Parathyroid adenoma (tissue), 2 donors: Measurements from ENCODE around the gene PTPN23.

ENCODE experiments used
- H2AFZ ChIP-seq: fragments of 300-600 bp; sonication (generic); one replicate; pipeline ENCODE4 v1.7.0; 2017; ENCODE audit warnings: antibody characterized with exemption, mild to moderate bottlenecking
- H3K27ac ChIP-seq: fragments of 300-600 bp; sonication (generic); one replicate; pipeline ENCODE4 v1.7.0; 2017
- H3K27me3 ChIP-seq: fragments of 300-600 bp; sonication (generic); one replicate; pipeline ENCODE4 v1.7.0; 2017; ENCODE audit warnings: low read length; ENCODE audit not compliant: control insufficient read depth, insufficient read depth
- H3K36me3 ChIP-seq: fragments of 300-600 bp; sonication (generic); one replicate; pipeline ENCODE4 v1.7.0; 2017; ENCODE audit warnings: low read length; ENCODE audit not compliant: control insufficient read depth, insufficient read depth
- H3K4me1 ChIP-seq: fragments of 300-600 bp; sonication (generic); one replicate; pipeline ENCODE4 v1.7.0; 2017; ENCODE audit warnings: control low read depth
- H3K4me2 ChIP-seq: fragments of 300-600 bp; sonication (generic); one replicate; pipeline ENCODE4 v1.7.0; 2017; ENCODE audit warnings: low read length
- H3K4me3 ChIP-seq: fragments of 300-600 bp; sonication (generic); one replicate; pipeline ENCODE4 v1.7.0; 2017; ENCODE audit warnings: low read depth, low read length
- H3K79me2 ChIP-seq: fragments of 300-600 bp; sonication (generic); one replicate; pipeline ENCODE4 v1.7.0; 2017; ENCODE audit warnings: control low read depth
- H3K9ac ChIP-seq: fragments of 300-600 bp; sonication (generic); one replicate; pipeline ENCODE4 v1.7.0; 2017; ENCODE audit warnings: mild to moderate bottlenecking
- H3K9me3 ChIP-seq: fragments of 300-600 bp; sonication (generic); one replicate; pipeline ENCODE4 v1.7.0; 2017; ENCODE audit warnings: low read length; ENCODE audit not compliant: control insufficient read depth
- TF ChIP-seq, protein P1 (sequence below): fragments of 300-600 bp; sonication (generic); IDR thresholded peaks from one replicate; pipeline ENCODE4 v1.7.0; 2017; ENCODE audit warnings: antibody characterized with exemption, mild to moderate bottlenecking
- donor health status: primary hyperparathyroidism.

Gene PTPN23

DNA sequence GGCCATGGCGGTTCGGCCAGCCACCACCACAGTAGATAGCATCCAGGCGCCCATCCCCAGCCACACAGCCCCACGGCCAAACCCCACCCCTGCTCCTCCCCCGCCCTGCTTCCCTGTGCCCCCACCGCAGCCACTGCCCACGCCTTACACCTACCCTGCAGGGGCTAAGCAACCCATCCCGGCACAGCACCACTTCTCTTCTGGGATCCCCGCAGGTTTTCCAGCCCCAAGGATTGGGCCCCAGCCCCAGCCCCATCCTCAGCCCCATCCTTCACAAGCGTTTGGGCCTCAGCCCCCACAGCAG lies 29.5 kb downstream of the PTPN23 start:
- TF ChIP-seq, protein P1, sequence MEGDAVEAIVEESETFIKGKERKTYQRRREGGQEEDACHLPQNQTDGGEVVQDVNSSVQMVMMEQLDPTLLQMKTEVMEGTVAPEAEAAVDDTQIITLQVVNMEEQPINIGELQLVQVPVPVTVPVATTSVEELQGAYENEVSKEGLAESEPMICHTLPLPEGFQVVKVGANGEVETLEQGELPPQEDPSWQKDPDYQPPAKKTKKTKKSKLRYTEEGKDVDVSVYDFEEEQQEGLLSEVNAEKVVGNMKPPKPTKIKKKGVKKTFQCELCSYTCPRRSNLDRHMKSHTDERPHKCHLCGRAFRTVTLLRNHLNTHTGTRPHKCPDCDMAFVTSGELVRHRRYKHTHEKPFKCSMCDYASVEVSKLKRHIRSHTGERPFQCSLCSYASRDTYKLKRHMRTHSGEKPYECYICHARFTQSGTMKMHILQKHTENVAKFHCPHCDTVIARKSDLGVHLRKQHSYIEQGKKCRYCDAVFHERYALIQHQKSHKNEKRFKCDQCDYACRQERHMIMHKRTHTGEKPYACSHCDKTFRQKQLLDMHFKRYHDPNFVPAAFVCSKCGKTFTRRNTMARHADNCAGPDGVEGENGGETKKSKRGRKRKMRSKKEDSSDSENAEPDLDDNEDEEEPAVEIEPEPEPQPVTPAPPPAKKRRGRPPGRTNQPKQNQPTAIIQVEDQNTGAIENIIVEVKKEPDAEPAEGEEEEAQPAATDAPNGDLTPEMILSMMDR: no peak

DNA sequence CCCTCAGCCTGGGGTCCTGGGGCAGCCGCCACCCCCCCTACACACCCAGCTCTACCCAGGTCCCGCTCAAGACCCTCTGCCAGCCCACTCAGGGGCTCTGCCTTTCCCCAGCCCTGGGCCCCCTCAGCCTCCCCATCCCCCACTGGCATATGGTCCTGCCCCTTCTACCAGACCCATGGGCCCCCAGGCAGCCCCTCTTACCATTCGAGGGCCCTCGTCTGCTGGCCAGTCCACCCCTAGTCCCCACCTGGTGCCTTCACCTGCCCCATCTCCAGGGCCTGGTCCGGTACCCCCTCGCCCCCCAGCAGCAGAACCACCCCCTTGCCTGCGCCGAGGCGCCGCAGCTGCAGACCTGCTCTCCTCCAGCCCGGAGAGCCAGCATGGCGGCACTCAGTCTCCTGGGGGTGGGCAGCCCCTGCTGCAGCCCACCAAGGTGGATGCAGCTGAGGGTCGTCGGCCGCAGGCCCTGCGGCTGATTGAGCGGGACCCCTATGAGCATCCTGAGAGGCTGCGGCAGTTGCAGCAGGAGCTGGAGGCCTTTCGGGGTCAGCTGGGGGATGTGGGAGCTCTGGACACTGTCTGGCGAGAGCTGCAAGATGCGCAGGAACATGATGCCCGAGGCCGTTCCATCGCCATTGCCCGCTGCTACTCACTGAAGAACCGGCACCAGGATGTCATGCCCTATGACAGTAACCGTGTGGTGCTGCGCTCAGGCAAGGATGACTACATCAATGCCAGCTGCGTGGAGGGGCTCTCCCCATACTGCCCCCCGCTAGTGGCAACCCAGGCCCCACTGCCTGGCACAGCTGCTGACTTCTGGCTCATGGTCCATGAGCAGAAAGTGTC lies 30.2 kb downstream of the PTPN23 start:
- TF ChIP-seq, protein P1: no peak
- Histone ChIP-seq H3K27ac (no peak overlapping the region), H3K4me1 (no peaks in the 10 kb centered on the region), H3K27me3 (no peaks in the 10 kb centered on the region), H3K36me3 (no peaks in the 10 kb centered on the region), H3K9me3 (no peaks in the 10 kb centered on the region), H2AFZ (no peak overlapping the region), H3K4me3 (no peak overlapping the region), H3K79me2 (no peaks in the 10 kb centered on the region), H3K9ac (no peak overlapping the region), H3K4me2 (no peak overlapping the region)

More for the DNA sequence above, 29.5 kb downstream of the PTPN23 start:
- H2AFZ ChIP-seq: no peak overlapping the region
- H3K36me3 ChIP-seq: no peaks in the 10 kb centered on the region
- no peak overlapping the region for H3K27ac ChIP-seq
- no peaks in the 10 kb centered on the region for H3K4me1 ChIP-seq
- H3K4me3 ChIP-seq: no peak overlapping the region
- H3K9ac ChIP-seq: no peak overlapping the region
- no peaks in the 10 kb centered on the region for H3K27me3 ChIP-seq
- H3K9me3 ChIP-seq: no peaks in the 10 kb centered on the region
- no peaks in the 10 kb centered on the region for H3K79me2 ChIP-seq
- no peak overlapping the region for H3K4me2 ChIP-seq

DNA sequence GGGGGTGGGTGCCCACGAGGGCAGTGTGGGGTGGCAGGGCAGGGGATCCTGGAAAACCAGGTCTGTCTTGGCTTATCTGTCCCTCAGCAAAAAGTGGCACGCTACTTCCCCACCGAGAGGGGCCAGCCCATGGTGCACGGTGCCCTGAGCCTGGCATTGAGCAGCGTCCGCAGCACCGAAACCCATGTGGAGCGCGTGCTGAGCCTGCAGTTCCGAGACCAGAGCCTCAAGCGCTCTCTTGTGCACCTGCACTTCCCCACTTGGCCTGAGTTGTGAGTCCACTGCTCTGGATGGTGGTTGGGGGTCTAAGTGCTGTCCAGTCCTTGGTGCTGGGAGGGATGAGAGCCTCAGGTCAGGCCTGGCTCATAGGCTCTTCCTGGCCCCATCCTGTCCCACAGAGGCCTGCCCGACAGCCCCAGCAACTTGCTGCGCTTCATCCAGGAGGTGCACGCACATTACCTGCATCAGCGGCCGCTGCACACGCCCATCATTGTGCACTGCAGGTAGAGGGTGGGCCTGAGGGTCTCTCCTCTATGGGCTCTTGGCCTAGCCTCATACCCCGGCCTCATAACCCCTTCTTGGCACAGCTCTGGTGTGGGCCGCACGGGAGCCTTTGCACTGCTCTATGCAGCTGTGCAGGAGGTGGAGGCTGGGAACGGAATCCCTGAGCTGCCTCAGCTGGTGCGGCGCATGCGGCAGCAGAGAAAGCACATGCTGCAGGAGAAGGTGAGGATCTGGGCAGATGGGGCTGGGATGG lies 31.1 kb downstream of the PTPN23 start:
- no peak overlapping the region for H3K4me3 ChIP-seq
- no peaks in the 10 kb centered on the region for H3K79me2 ChIP-seq
- no peak overlapping the region for H3K27ac ChIP-seq
- H3K9ac ChIP-seq: no peak overlapping the region
- H3K4me2 ChIP-seq: no peak overlapping the region
- no peaks in the 10 kb centered on the region for H3K36me3 ChIP-seq
- no peaks in the 10 kb centered on the region for H3K4me1 ChIP-seq
- TF ChIP-seq, protein P1: no peak
- H3K9me3 ChIP-seq: no peaks in the 10 kb centered on the region
- H2AFZ ChIP-seq: no peak overlapping the region
- no peaks in the 10 kb centered on the region for H3K27me3 ChIP-seq

DNA sequence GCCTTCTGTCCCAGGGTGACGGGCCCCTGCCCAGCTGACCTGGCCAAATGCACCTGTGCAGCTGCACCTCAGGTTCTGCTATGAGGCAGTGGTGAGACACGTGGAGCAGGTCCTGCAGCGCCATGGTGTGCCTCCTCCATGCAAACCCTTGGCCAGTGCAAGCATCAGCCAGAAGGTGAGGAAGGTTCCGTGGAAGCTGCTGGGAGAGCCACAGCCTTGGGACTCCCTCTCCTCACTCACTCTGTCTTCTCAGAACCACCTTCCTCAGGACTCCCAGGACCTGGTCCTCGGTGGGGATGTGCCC lies 31.6 kb downstream of the PTPN23 start:
- no peaks in the 10 kb centered on the region for H3K27me3 ChIP-seq

More for the DNA sequence above, 31.6 kb downstream of the PTPN23 start:
- no peak overlapping the region for H3K4me3 ChIP-seq
- H3K9ac ChIP-seq: no peak overlapping the region
- no peaks in the 10 kb centered on the region for H3K9me3 ChIP-seq
- no peaks in the 10 kb centered on the region for H3K79me2 ChIP-seq
- no peak overlapping the region for H3K4me2 ChIP-seq
- TF ChIP-seq, protein P1: no peak
- no peaks in the 10 kb centered on the region for H3K36me3 ChIP-seq
- H3K27ac ChIP-seq: no peak overlapping the region
- no peaks in the 10 kb centered on the region for H3K4me1 ChIP-seq
- no peak overlapping the region for H2AFZ ChIP-seq
